Testis (tissue), 2 donors: ENCODE data around the gene RIPK3.

Experiments used
- POLR2A ChIP-seq: fragments of 450-650 bp; IDR thresholded peaks from one replicate; pipeline ENCODE4 v1.6.1; 2017; ENCODE audit warnings: antibody characterized with exemption, mild to moderate bottlenecking, moderate library complexity
- TF ChIP-seq, protein P1 (sequence below), 3 experiments: fragments of 450-650 bp in 2 of 3; fragments of 200-600 bp in 1 of 3; sonication (generic) in 1 of 3; IDR thresholded peaks; one replicate each; pipeline ENCODE4 v1.5.1; 2016 to 2019; ENCODE audit warnings: antibody characterized with exemption in 3 of 3, mild to moderate bottlenecking in 2 of 3, moderate library complexity in 1 of 3

- TF ChIP-seq, protein P1, sequence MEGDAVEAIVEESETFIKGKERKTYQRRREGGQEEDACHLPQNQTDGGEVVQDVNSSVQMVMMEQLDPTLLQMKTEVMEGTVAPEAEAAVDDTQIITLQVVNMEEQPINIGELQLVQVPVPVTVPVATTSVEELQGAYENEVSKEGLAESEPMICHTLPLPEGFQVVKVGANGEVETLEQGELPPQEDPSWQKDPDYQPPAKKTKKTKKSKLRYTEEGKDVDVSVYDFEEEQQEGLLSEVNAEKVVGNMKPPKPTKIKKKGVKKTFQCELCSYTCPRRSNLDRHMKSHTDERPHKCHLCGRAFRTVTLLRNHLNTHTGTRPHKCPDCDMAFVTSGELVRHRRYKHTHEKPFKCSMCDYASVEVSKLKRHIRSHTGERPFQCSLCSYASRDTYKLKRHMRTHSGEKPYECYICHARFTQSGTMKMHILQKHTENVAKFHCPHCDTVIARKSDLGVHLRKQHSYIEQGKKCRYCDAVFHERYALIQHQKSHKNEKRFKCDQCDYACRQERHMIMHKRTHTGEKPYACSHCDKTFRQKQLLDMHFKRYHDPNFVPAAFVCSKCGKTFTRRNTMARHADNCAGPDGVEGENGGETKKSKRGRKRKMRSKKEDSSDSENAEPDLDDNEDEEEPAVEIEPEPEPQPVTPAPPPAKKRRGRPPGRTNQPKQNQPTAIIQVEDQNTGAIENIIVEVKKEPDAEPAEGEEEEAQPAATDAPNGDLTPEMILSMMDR (IDR thresholded peaks at IDR 0.05): peak; percentile 57 to 86 (median 80)
- no peak for TF ChIP-seq POLR2A
These were observed 26.0 kb upstream of the RIPK3 start for GRCh38 chr14:24365600-24366412.
